Hepatic stellate cell (primary cell): ENCODE data around the gene HTR3C.
"Not testable (repeated sequence)": the region's sequence is repeated elsewhere in the genome, so short reads cannot be mapped to it uniquely, and the experiment has no call there.

ENCODE experiments used
- DNase-seq: peaks from one replicate; pipeline ENCODE4 v3.0.0; 2011; ENCODE audit warnings: low spot score

The HTR3C gene

DNA sequence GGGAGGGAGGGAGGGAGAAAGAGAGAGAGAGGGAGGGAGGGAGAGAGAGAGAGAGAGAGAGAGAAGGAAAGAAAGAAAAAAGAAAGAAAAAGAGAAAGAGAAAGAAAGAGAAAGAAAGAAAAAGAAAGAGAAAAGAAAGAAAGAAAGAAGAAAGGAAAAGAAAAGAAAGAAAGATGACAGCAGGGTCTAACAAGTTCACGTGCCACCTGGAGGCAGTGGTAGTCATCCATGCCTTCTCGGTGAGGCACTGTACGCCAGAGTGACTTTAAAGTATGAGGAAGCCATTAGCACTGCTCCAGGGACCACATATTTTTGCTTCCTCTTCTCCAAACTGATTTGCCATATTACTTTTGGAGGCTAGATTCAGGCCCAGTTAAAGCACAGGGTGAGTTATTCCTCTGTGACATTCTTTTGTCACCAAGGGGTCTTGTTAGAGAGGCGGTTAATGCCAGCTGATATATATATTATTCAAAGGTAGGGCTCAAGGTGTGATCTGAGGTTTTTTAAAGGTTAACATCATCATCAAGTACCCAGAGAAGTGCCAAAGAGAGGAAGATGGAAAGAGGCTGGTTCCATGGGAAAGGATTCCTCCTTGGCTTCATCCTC, 21.6 kb upstream of the HTR3C start, which contains the start of gene HTR3D:
HTR3D (plus strand) TSS at position 556 of the 606 bp plus-strand sequence; CDS start at position 556, 0 bp downstream.
- no peak for DNase-seq

DNA sequence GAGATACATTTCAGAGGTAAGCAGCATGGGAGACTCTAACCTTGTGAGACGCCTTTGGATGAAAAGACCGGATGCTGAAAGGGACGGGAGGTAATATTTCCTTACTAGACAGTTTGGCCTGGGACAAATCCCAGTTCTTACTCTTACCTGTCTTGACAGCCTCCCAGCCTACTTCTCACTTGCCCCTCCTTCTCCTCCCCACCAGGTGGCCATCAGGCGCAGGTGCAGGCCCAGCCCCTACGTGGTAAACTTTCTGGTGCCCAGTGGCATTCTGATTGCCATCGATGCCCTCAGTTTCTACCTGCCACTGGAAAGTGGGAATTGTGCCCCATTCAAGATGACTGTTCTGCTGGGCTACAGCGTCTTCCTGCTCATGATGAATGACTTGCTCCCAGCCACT, 15.0 kb upstream of the HTR3C start:
- no peak for DNase-seq

DNA sequence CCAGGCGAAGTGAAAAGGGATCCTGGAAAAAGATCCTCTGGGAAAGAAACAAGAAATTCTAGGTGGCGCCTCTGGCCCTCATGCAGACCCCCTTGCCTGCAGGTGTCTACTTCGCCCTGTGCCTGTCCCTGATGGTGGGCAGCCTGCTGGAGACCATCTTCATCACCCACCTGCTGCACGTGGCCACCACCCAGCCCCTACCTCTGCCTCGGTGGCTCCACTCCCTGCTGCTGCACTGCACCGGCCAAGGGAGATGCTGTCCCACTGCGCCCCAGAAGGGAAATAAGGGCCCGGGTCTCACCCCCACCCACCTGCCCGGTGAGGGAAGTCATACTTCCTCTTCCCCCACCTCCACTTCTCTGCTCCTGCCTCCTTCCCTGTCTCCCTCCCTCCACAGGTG, 14.5 kb upstream of the HTR3C start:
- DNase-seq: not testable (repeated sequence)

DNA sequence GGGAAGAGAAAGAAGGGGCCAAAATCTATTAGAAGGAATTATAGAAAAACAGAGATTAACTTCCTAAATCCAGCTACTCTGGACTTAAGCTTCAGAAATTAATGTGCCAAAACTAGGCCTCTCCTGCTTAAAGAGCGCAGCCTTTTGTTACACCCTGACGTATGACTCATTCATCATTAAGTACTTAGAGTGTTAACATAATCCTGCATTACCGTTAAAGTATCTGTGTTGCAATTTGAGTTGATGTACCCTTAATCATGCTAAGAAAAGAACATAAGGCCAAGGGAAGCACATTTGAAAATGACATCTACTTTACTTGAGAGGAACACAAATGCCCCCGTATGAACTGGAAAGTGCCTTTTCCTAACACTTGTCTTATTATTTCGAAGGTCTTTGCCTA, 13.4 kb upstream of the HTR3C start:
- no peak for DNase-seq

DNA sequence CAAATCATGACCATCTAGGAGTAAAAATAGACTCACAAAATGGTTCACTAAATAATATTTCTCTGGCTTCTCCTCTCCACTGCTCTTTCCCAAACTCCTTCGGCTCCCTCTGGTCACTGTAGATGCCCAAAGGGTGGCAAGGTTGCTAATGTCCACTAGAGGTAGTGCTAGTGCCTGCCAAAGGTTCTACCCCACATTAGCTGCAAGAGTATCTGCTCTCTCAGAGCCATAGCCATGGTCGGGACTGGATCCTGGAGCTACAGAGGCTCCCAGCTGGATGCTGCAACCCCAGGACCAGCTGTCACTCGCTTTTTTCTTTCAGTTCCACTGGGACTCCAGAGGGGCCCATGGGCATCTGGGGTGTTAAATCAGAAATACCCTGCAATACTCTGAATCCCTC, 12.8 kb upstream of the HTR3C start:
- DNase-seq: peak; percentile 46

DNA sequence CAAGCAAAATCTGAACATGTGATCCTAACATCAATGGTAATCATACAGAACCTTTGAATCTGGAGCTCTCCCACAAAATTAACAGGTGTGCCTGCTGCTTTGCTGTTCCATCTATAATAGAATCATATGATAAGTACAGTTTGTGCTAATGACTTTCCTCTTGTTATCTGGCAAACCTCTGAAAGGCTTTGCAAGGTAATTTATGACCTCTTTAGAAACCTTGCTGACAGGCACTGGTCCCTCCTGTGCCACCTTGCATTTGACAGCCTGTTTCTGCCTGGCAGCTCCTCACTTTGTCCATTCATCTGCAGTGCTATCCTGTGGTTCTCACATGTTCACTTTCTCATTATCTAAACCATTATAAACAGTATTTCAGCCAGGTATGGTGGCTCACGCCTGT, 10.2 kb upstream of the HTR3C start:
- no peak for DNase-seq

DNA sequence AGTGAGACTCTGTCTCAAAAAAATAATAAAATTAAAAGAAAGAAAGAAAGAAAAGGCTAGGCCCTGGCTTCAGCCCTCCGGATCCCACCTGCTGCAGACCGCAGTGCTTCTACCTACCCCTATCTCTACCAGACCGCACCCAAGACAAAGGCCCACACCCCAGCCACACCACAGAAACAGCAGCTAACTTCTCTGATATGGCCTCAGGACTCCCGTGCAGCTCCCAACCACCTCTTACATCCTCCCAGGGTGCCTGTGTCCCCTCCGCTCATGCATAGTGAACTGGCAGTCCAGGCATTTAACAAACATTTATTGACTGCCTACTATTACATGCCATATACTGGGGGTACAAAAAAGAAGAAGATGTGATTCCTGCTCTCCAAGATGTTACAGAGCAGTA, 6.9 kb upstream of the HTR3C start:
- DNase-seq: no peak

DNA sequence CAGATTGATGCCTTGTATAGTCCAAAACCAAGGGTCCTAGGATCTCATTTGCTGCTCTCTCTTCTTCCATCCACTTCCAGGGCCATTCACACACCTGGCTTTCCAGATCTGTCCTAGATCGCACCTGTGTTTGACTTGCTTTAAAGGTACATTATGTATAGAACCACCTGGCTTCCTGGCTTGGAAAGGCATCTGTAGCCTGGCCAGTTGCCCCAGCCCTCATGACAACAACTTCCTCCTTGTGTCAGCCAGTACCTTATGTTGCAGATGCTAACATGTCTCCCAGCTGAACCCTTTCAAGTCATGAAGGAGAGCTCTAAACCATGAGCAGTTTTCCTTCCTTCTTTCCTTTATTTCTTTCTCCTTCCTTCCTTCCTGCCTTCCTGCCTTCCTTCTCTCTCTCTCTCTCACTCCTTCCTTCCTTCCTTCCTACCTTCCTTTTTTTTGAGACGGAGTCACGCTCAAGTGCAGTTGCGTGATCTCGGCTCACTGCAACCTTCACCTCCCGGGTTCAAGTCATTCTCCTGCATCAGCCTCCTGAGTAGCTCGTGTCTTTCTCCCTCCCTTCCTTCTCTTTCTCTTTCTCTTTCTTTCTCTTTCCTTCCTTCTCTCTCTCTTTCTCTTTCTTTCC, 2.5 kb upstream of the HTR3C start:
- no peak for DNase-seq

DNA sequence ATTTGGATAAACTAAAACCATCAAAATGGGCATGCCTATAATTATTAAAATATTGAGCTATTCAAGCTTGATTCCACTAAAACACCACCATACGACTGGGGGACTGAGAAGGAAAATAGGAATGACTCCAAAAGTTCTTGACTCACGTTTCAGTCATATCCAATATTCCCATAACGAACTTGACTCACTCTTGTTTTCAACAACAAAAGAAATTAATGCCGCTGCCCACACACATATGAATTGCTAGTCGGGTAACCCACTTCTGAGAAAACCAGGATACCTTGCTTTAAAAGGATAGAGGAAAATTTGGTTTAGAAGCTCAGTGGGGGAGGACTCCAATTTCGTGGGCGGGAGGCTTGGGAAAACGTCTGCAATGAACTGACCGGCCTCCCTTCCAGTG, 5.2 kb downstream of the HTR3C start:
- DNase-seq: no peak

DNA sequence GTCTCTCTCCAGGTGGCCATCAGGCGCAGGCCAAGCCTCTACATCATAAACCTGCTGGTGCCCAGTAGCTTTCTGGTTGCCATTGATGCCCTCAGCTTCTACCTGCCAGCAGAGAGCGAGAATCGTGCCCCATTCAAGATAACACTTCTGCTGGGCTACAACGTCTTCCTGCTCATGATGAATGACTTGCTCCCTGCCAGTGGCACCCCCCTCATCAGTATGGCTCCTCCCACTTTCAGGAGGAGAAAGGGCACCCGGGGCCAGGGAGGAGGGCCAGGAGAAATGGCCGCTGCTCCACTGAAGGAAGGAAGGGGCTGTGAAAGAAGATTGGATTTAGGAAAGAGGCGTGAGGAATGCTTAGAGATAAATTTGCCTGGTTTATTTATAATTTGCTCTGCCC, 6.6 kb downstream of the HTR3C start:
- DNase-seq: no peak

DNA sequence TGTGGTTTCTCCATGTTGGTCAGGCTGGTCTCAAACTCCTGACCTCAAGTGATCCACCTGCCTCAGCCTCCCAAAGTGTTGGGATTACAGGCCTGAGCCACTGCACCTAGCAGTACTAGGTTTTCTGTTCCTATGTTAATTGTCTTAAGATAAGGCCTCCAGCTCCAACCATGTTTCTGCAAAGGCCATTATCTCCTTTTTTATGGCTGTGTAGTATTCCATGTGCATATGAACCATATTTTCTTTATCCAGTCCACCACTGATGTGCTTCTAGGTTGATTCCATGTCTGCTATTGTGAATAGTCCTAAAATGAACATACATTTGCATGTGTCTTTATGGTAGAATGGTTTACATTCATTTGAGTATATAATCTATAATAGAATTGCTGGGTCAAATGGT, 9.8 kb downstream of the HTR3C start:
- no peak for DNase-seq

DNA sequence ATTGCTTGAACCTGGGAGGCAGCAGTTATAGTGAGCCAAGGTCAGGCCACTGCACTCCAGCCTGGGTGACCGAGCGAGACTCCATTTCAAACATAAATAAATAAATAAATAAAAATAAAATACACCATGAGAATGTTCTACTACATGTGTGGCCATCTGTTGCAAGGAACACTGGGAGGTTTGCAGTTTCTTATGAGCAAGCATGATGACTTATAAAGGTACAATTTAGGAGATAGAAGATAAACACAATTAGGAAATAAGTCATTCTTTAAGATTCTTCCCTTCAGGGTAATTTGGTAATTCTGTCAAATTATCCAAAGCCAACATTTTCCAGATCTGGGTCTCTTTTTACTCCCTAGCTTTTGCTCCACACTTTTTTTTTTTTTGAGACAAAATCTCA, 13.4 kb downstream of the HTR3C start:
- DNase-seq: no peak

DNA sequence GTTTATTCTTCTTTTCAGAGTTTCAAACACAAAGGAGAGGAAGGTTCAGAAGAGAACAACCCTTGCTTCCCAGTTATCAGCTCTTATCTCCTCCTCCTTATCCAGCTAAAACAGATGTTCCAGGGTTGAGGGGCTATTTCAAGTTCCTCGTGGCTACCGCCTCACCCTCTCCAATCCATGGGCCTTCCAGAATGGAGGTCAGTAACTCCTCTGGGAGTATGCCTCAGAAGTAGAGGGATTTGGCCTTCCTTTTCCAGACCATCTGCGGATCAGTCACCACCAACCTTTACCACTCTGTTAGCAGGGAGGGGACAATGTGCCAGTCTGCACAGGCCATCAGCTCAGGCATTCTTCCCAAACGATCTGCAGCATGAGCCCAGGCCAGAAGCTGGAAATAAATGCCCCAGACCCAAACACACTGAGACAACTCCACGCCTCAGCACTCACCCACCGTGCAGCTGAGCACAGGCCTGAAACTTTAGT, 14.8 kb downstream of the HTR3C start:
- DNase-seq: no peak

DNA sequence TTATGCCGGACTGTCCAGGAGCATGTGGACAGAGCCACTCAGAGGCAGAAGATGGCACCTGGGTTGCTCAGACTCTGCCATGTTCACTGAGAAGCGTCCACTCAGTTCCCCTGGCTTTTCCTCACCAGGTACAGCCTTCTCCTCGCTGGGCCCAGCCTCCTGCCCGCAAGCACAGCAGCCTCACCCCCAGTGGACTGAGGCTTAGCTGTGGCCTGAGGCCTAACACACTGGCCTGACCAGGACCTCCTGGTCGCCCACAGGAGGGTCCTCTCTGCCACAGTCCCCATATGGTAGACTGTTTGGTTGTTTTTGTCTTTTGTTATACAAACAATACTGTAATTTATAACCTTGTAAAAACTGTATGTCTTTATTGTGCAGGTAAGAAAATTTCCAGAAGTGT, 15.5 kb downstream of the HTR3C start:
- DNase-seq: no peak

DNA sequence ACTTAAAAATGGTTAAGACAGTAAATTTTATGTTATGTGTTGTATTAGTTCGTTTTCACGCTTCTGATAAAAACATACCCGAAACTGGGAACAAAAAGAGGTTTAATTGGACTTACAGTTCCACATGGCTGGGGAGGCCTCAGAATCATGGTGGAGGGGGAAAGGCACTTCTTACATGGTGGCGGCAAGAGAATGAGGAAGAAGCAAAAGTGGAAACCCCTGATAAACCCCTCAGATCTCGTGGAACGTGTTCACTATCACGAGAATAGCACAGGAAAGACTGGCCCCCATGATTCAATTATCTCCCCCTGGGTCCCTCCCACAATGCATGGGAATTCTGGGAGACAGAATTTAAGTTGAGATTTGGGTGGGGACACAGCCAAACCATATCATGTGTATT, 18.3 kb downstream of the HTR3C start:
- not testable (repeated sequence) for DNase-seq

DNA sequence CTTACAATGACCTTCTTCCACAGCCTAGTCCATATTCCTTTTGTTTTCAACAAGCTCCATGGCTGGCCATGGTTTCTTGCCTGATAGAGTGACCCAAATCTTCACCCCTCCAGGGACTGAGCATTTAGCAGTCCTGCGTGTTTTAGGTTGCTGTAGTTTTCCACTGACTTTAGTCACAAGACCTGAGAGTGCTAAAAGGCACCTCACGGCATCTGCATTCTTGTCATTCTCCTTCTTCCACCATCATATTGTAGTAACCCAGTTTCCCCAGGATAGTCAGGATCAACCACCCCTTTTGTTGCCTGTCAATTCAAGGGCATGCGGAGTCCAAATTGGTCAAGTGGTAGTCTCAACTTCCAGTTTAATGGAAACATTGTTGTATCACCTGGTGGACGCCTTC, 20.8 kb downstream of the HTR3C start:
- no peak for DNase-seq

DNA sequence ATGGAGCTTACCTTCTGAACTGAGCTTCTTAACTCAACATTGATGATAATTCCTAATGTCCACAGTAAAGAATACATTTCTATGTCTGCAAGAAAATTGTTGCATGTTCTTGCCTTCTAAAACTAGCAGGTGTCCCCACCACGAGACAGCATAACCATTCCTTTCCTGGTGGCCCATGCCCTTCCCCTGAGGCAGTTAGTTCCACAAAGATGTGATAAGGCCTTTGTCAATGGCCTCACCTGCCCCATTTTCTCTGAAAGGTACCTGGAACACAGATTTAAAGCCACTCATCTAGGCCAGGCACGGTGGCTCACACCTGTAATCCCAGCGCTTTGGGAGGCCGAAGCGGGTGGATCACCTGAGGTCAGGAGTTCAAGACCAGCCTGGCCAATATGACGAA, 23.1 kb downstream of the HTR3C start:
- no peak for DNase-seq

DNA sequence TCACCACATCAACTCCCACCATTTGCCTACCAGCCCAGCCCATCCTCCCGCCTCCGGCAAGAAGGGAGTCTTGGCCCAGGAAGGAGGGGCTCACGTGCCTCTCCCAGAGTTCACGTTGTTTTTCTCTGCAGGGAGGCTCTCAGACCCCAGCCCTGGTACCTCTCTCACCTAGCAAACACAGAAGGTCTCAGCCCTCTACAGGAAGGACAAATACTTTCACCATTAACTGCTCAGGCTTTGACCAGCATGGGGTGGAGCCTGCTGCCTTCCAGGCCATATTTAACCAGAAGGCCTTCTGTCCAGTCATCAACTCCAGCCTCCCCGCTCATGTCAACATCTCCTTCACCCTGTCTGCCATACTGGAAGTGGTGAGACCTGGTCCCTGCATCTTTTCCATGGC, 25.0 kb downstream of the HTR3C start:
- no peak for DNase-seq

DNA sequence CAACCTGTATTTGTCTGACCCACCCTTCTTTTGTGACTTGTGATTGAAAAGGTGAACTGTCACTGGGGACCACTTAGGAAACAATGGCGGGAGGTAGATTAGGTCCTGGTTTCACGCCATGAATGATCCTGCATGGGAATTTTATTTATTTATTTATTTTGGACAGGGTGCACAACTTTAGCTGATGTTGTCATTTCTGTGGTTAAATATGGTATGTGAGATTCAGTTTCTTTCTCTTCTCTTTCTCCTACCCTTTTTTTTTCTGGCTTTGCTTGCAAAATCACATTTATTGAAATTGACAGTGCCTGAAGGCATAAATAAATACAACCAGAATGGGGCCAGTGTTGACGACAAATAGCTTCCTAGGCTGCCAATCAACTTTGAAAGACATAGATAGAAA, 26.0 kb downstream of the HTR3C start:
- DNase-seq: peak; percentile 39

DNA sequence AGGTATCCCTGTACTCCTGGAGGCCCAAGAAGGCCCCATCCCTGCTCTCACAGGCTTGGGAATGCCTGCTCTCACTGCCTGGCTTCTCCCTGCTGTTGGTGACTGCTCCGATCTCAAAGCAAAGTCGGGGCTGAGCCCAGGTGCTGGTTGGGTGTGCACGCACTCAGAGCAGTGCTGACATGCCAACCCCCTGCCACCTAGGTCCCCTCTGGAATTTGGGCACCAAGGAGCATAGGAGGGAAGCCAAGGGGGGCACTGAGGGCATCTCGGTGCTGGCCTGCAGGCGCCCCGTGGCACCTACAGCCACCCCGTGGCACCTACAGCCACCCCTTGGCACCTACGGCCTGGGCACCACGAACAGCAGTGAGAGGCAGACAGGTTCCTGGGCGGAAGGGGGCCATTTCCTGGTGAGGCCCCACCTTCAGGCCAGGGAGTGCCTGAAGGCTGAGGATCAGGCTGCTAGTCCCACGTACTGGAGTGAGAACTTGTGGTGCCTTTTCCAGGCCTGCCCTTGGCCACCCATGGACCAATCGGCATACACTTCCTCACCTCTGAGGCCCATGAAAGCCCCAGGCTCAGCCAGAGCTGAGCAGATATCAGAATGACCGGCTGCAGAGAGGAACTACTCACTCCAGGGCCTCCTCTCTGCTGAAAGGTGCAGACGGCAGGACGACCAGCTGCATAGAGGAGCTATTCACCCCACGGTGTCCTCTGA, 28.4 kb downstream of the HTR3C start:
- no peak for DNase-seq

DNA sequence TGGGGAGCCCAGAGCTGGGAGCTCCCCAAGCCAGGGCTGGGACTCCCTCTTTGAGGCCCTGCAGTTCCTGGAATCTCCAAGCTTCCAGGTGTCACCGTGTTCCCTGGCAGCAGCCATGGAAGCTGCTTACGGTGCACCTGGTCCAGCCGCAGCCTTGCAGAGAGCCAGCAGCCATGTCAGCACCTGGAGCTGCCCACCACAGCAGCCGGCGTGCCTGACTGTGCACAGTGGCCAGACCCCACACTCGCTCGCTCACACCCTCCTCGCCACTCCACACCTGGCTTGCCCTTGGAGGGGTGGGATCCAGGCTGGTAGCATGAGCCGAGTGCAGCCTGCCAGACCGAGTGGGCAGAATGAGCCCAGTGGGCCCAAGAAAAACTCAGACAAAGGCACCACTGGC, 29.2 kb downstream of the HTR3C start:
- DNase-seq: no peak

DNA sequence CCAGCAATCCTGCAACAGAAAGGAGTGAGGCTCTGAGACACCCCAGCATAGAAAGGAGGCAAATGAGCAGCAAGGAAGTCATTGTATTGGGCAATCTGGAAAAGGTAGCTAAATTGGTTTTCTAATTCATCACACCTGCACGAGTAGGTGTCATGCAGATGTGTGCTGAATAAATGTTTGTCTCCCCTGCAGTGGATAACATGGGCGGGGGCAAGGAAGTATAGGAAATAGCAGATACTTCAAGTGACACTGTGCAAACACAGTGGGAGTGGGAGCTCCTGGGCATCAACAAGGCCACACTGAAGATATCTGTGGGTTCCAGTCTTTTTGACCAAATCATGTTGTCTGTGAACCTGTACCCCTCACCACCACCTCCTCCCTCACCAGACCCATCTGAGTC, 29.6 kb downstream of the HTR3C start:
- DNase-seq: no peak

DNA sequence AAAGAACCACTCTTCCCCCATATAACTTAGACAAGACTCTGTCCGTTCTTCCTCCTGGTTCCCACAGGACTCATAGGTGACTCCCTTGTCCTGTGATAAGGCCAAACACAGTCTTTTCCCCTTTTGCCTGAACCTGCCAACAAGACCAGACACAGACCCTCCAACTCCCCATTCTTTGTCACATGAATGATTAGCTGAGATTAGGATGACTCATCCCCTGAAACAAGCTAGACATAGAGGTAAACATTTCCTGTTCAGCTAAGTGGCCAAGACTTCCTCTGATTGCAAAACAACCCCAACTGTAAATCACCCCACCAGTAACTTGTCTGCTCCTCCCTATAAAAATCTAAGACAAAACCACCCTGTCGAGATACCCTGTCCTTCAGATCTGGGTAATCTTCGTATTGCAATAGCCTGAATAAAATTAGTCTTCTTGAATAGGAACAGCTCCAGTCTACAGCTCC, 32.6 kb downstream of the HTR3C start:
- DNase-seq: no peak
